GM12891 (cell line): ENCODE results near the gene RGS17.
"Not testable (repeated sequence)": the region's sequence is repeated elsewhere in the genome, so short reads cannot be mapped to it uniquely, and the experiment has no call there.

Experiments used
- DNase-seq: peaks from one replicate; pipeline ENCODE4 v3.0.0; 2011; ENCODE audit warnings: low spot score; ENCODE audit not compliant: insufficient read length
- FAIRE-seq: peaks from 2 replicates; lab custom pipeline; 2011; peaks lifted over from hg19 to GRCh38; lab: Jason Lieb, UNC
- PAX5 ChIP-seq: IDR thresholded peaks from 2 replicates; pipeline ENCODE4 v1.6.1; 2011; ENCODE audit warnings: low read length, moderate library complexity, mild to moderate bottlenecking; ENCODE audit not compliant: insufficient read depth, severe bottlenecking
- POLR2A ChIP-seq: IDR thresholded peaks from 2 replicates; pipeline ENCODE4 v1.6.1; 2011; ENCODE audit warnings: low read depth, low read length, control low read depth
- POLR2AphosphoS5 ChIP-seq: IDR thresholded peaks from 2 replicates; pipeline ENCODE4 v1.6.1; 2011; ENCODE audit warnings: low read depth, low read length, control low read depth
- POU2F2 ChIP-seq: IDR thresholded peaks from 2 replicates; pipeline ENCODE4 v1.6.1; 2011; ENCODE audit warnings: low read depth, mild to moderate bottlenecking, control low read depth, low read length, moderate library complexity
- SPI1 ChIP-seq: IDR thresholded peaks from 2 replicates; pipeline ENCODE4 v1.6.1; 2011; ENCODE audit warnings: low read depth, low read length, control low read depth
- TAF1 ChIP-seq: IDR thresholded peaks from 2 replicates; pipeline ENCODE4 v1.6.1; 2011; ENCODE audit warnings: low read depth, low read length, control low read depth

The RGS17 gene

GRCh38 chr6:152976749-152977148, 154.3 kb downstream of the RGS17 start:
- DNase-seq = no peak
- TF ChIP-seq TAF1 (no peak), SPI1 (no peak), PAX5 (no peak), POLR2A (no peak)
- FAIRE-seq = peak; percentile 45

- FAIRE-seq (peak; percentile 69), DNase-seq (no peak)
- TF ChIP-seq TAF1 = no peak
- no peak for TF ChIP-seq PAX5
- TF ChIP-seq POLR2A = no peak
- TF ChIP-seq POLR2AphosphoS5 = no peak
- TF ChIP-seq SPI1 = no peak
These were observed 155.7 kb downstream of the RGS17 start for GRCh38 chr6:152975204-152975915.

GRCh38 chr6:152973916-152974315, 157.2 kb downstream of the RGS17 start:
- no peak for TF ChIP-seq TAF1
- TF ChIP-seq POU2F2 = no peak
- no peak for TF ChIP-seq SPI1
- no peak for TF ChIP-seq PAX5
- no peak for TF ChIP-seq POLR2AphosphoS5
- TF ChIP-seq POLR2A = no peak
- DNase-seq = no peak
- no peak for FAIRE-seq

GRCh38 chr6:152969688-152970418, 161.2 kb downstream of the RGS17 start:
- FAIRE-seq = no peak
- TF ChIP-seq SPI1 (no peak), POLR2AphosphoS5 (peak; percentile 57)
- no peak for DNase-seq

- not testable (repeated sequence) for FAIRE-seq
These were observed 164.8 kb downstream of the RGS17 start for GRCh38 chr6:152966168-152966894.

GRCh38 chr6:152959333-152959732, 171.7 kb downstream of the RGS17 start:
- DNase-seq = no peak
- no peak for FAIRE-seq
- no peak for TF ChIP-seq TAF1
- TF ChIP-seq POLR2AphosphoS5 = no peak
- TF ChIP-seq PAX5 = no peak
- no peak for TF ChIP-seq POU2F2
- TF ChIP-seq POLR2A = no peak
- no peak for TF ChIP-seq SPI1

More at GRCh38 chr6:152966168-152966894, 164.8 kb downstream of the RGS17 start:
- not testable (repeated sequence) for DNase-seq

GRCh38 chr6:152957796-152958195, 173.3 kb downstream of the RGS17 start:
- FAIRE-seq (no peak), DNase-seq (no peak)
- TF ChIP-seq TAF1 (no peak), POLR2A (no peak), POU2F2 (no peak), POLR2AphosphoS5 (no peak), SPI1 (no peak), PAX5 (no peak)
